GM23338 (cell line): ENCODE results near the gene CCDC92. TPM values are rescaled to one million over a fixed set of nuclear protein-coding genes. Genes with fewer than 3 reads are reported as not detected.

Experiments used
- ATAC-seq: fragments of 200-7000 bp; cut with Tn5 transposase; 3 replicates; pipeline ENCODE4 v1.9.1; 2020
- DNase-seq: peaks from one replicate; pipeline ENCODE4 v3.0.0-alpha.2; 2015; ENCODE audit warnings: low spot score
- H2AFZ ChIP-seq: fragments of 200-600 bp; sonication (generic); 2 replicates; pipeline ENCODE4 v1.8.0; 2016; ENCODE audit warnings: antibody characterized with exemption, mild to moderate bottlenecking, moderate library complexity
- H3F3A ChIP-seq: fragments of 200-600 bp; sonication (generic); replicated peaks from 2 replicates; pipeline ENCODE4 v1.8.0; 2017; ENCODE audit warnings: antibody characterized with exemption, mixed run types, low read depth
- H3K27ac ChIP-seq: fragments of 200-600 bp; sonication (generic); 2 replicates; pipeline ENCODE4 v1.6.1; 2016; ENCODE audit warnings: low read depth
- H3K27me3 ChIP-seq: fragments of 200-600 bp; sonication (generic); 2 replicates; pipeline ENCODE4 v1.8.0; 2016; ENCODE audit warnings: mild to moderate bottlenecking, mixed run types, moderate library complexity; ENCODE audit not compliant: insufficient read depth
- H3K36me3 ChIP-seq: fragments of 200-600 bp; sonication (generic); 2 replicates; pipeline ENCODE4 v1.8.0; 2016; ENCODE audit warnings: mild to moderate bottlenecking; ENCODE audit not compliant: insufficient read depth
- H3K4me1 ChIP-seq: fragments of 200-600 bp; sonication (generic); 2 replicates; pipeline ENCODE4 v1.8.0; 2016; ENCODE audit warnings: mild to moderate bottlenecking, moderate library complexity; ENCODE audit not compliant: insufficient read depth
- H3K4me2 ChIP-seq: fragments of 200-600 bp; sonication (generic); 2 replicates; pipeline ENCODE4 v1.7.1; 2017; ENCODE audit warnings: mixed run types
- H3K4me3 ChIP-seq: fragments of 200-600 bp; sonication (generic); 2 replicates; pipeline ENCODE4 v1.6.1; 2016; ENCODE audit warnings: mixed run types
- H3K79me2 ChIP-seq: fragments of 200-600 bp; sonication (generic); replicated peaks from 2 replicates; pipeline ENCODE4 v1.8.0; 2017; ENCODE audit warnings: mild to moderate bottlenecking; ENCODE audit not compliant: insufficient read depth
- H3K9me2 ChIP-seq: fragments of 200-600 bp; sonication (generic); 2 replicates; pipeline ENCODE4 v1.8.0; 2017; ENCODE audit not compliant: insufficient read depth
- H4K20me1 ChIP-seq: fragments of 200-600 bp; sonication (generic); replicated peaks from 2 replicates; pipeline ENCODE4 v1.8.0; 2017; ENCODE audit warnings: mild to moderate bottlenecking; ENCODE audit not compliant: insufficient read depth
- H3K27ac Mint-ChIP-seq: 2 replicates; pipeline ENCODE4 v1.8.0; 2020; ENCODE audit warnings: inconsistent platforms, mild to moderate bottlenecking, moderate library complexity, mixed read lengths
- H3K27me3 Mint-ChIP-seq: 3 replicates; pipeline ENCODE4 v1.8.0; 2022; ENCODE audit warnings: low read depth, mild to moderate bottlenecking, moderate library complexity, mixed read lengths, inconsistent platforms; ENCODE audit not compliant: insufficient read depth, poor library complexity
- H3K36me3 Mint-ChIP-seq: 3 replicates; pipeline ENCODE4 v1.8.0; 2021; ENCODE audit warnings: low read depth, mild to moderate bottlenecking, inconsistent platforms, moderate library complexity, mixed read lengths
- H3K4me1 Mint-ChIP-seq: 3 replicates; pipeline ENCODE4 v1.8.0; 2020; ENCODE audit warnings: mild to moderate bottlenecking, inconsistent platforms, mixed read lengths
- H3K4me3 Mint-ChIP-seq: 3 replicates; pipeline ENCODE4 v1.8.0; 2021; ENCODE audit warnings: moderate library complexity, mild to moderate bottlenecking, inconsistent platforms, mixed read lengths
- H3K9me3 Mint-ChIP-seq: 3 replicates; pipeline ENCODE4 v1.8.0; 2020; ENCODE audit warnings: moderate library complexity, mild to moderate bottlenecking, inconsistent platforms, mixed read lengths
- CREB1 ChIP-seq: fragments of 250-450 bp; sonication (Bioruptor Pico); IDR thresholded peaks from 2 replicates; pipeline ENCODE4 v1.5.0; 2020; ENCODE audit warnings: low read depth, mild to moderate bottlenecking, moderate library complexity
- CTCF ChIP-seq, 2 experiments: fragments of 200-600 bp in 1 of 2; sonication (generic) in 1 of 2; conservative IDR thresholded peaks; 2 replicates each; pipeline versions ENCODE4 v1.5.1 to v1.6.1; 2016 to 2017; ENCODE audit warnings: antibody characterized with exemption in 2 of 2, low read depth in 2 of 2, mild to moderate bottlenecking in 2 of 2, moderate library complexity in 1 of 2
- EZH2 ChIP-seq: fragments of 200-600 bp; sonication (generic); IDR thresholded peaks from one replicate; pipeline ENCODE4 v1.8.0; 2017; ENCODE audit warnings: antibody characterized with exemption, mild to moderate bottlenecking, low read depth; ENCODE audit not compliant: unreplicated experiment
- EZH2phosphoT487 ChIP-seq: fragments of 200-600 bp; sonication (generic); IDR thresholded peaks from one replicate; pipeline ENCODE4 v1.8.1; 2018; ENCODE audit warnings: antibody characterized with exemption; ENCODE audit not compliant: unreplicated experiment
- JUNB ChIP-seq: IDR thresholded peaks from one replicate; pipeline ENCODE4 v1.6.1; 2016; ENCODE audit warnings: antibody characterized with exemption; ENCODE audit not compliant: unreplicated experiment
- NANOG ChIP-seq: IDR thresholded peaks from 2 replicates; pipeline ENCODE4 v1.6.1; 2016; ENCODE audit warnings: antibody characterized with exemption, borderline replicate concordance
- POLR2AphosphoS5 ChIP-seq: IDR thresholded peaks from 2 replicates; pipeline ENCODE4 v1.6.1; 2016; ENCODE audit warnings: antibody characterized with exemption, low read depth
- REST ChIP-seq: IDR thresholded peaks from one replicate; pipeline ENCODE4 v1.6.1; 2018; ENCODE audit warnings: antibody characterized with exemption; ENCODE audit not compliant: unreplicated experiment
- STAT1 ChIP-seq: IDR thresholded peaks from one replicate; pipeline ENCODE4 v1.6.1; 2016; ENCODE audit warnings: antibody characterized with exemption; ENCODE audit not compliant: unreplicated experiment
- ZNF114 ChIP-seq: fragments of 250-450 bp; sonication (Bioruptor Pico); IDR thresholded peaks from 2 replicates; pipeline ENCODE4 v1.5.0; 2020; ENCODE audit warnings: mild to moderate bottlenecking, moderate library complexity
- ZNF331 ChIP-seq: fragments of 250-450 bp; sonication (Bioruptor Pico); IDR thresholded peaks from 2 replicates; pipeline ENCODE4 v1.5.0; 2020; ENCODE audit warnings: low read depth, mild to moderate bottlenecking, moderate library complexity
- ZNF462 ChIP-seq: fragments of 250-450 bp; sonication (Bioruptor Pico); IDR thresholded peaks from 2 replicates; pipeline ENCODE4 v1.5.0; 2020; ENCODE audit warnings: mild to moderate bottlenecking, moderate library complexity
- polyA plus RNA-seq: library from polyadenylated mRNA; unstranded; fragments of >200 nt; fragmentation: Nextera tagmentation; extraction: Ambion mirVana; gene quantifications from 2 replicates; pipeline ENCODE4 v1.2.1, GENCODE V29; 2016
- total RNA-seq: library from RNA; depleted of rRNA; stranded (reverse); fragments of >200 nt; shearing (Covaris generic); gene quantifications from 2 replicates; pipeline ENCODE4 v1.2.3, GENCODE V29; 2014
- TF ChIP-seq, protein P1 (sequence below): IDR thresholded peaks from 2 replicates; pipeline ENCODE4 v1.6.1; 2016; ENCODE audit warnings: antibody characterized with exemption

Gene CCDC92
- total and polyA plus RNA-seq, 2 experiments from 2014 or later = 0.08 to 0.31 TPM

GRCh38 chr12:123935956-123936355, 36.7 kb downstream of the CCDC92 start:
- 0 out of 2 replicates have a peak, but pooled peaks cover 5% of the 10 kb centered on the region for H4K20me1 ChIP-seq
- peaks cover 3% of the 10 kb centered on the region for H3K4me1 Mint-ChIP-seq
- H3K36me3 Mint-ChIP-seq = no peaks in the 10 kb centered on the region
- TF ChIP-seq ZNF462 (CRISPR knock-in tag) (no peak), EZH2phosphoT487 (no peak), STAT1 (no peak), POLR2AphosphoS5 (no peak), ZNF331 (CRISPR knock-in tag) (no peak), CTCF (conservative IDR thresholded peaks at IDR 0.05; ENCODE audit: low read depth in 2 of 2) (no peak), EZH2 (no peak), ZNF114 (CRISPR knock-in tag) (no peak), REST (no peak), CREB1 (no peak), NANOG (no peak), JUNB (no peak)
- TF ChIP-seq, protein P1, sequence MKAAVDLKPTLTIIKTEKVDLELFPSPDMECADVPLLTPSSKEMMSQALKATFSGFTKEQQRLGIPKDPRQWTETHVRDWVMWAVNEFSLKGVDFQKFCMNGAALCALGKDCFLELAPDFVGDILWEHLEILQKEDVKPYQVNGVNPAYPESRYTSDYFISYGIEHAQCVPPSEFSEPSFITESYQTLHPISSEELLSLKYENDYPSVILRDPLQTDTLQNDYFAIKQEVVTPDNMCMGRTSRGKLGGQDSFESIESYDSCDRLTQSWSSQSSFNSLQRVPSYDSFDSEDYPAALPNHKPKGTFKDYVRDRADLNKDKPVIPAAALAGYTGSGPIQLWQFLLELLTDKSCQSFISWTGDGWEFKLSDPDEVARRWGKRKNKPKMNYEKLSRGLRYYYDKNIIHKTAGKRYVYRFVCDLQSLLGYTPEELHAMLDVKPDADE = no peak
- ATAC-seq (no peak), DNase-seq (no peak)
- H3K4me3 ChIP-seq = no peak overlapping the region
- no peaks in the 10 kb centered on the region for H3K36me3 ChIP-seq
- no peaks in the 10 kb centered on the region for H3K4me1 ChIP-seq
- no peaks in the 10 kb centered on the region; the same call in 1 of the 2 replicates for H3K9me2 ChIP-seq
- no peaks in the 10 kb centered on the region for H3K79me2 ChIP-seq
- H3K4me2 ChIP-seq = no peak overlapping the region
- H3K27me3 Mint-ChIP-seq = peaks cover 8% of the 10 kb centered on the region
- H3K4me3 Mint-ChIP-seq = no peak overlapping the region
- H3K27me3 ChIP-seq = no peaks in the 10 kb centered on the region
- H3F3A ChIP-seq = no peaks in the 10 kb centered on the region
- H3K27ac Mint-ChIP-seq = no peak overlapping the region
- no peak overlapping the region for H2AFZ ChIP-seq
- H3K9me3 Mint-ChIP-seq = no peaks in the 10 kb centered on the region
- no peak overlapping the region for H3K27ac ChIP-seq
